ENCODE data around the gene CRISPLD2.

DNA sequence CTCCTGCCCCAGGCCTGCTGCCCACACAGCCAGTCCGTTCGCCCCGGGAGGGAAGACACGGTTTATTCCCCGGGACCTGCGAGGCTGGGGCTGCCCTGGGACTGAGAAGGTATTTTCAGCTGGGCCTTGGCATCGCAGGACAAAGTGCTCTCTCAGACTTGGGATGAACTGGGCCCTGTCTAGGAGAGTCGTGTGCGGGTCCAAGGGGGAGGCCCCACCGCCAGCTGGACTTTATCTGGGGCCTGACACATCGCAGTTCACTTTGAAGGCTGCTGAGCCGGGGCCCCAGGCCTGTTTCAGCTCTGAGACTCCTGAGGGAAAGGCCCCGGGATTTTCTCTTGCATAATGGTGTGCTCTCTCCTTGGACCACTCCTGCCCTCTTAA is 6.8 kb downstream of the CRISPLD2 start:
- TF ChIP-seq, protein P1, sequence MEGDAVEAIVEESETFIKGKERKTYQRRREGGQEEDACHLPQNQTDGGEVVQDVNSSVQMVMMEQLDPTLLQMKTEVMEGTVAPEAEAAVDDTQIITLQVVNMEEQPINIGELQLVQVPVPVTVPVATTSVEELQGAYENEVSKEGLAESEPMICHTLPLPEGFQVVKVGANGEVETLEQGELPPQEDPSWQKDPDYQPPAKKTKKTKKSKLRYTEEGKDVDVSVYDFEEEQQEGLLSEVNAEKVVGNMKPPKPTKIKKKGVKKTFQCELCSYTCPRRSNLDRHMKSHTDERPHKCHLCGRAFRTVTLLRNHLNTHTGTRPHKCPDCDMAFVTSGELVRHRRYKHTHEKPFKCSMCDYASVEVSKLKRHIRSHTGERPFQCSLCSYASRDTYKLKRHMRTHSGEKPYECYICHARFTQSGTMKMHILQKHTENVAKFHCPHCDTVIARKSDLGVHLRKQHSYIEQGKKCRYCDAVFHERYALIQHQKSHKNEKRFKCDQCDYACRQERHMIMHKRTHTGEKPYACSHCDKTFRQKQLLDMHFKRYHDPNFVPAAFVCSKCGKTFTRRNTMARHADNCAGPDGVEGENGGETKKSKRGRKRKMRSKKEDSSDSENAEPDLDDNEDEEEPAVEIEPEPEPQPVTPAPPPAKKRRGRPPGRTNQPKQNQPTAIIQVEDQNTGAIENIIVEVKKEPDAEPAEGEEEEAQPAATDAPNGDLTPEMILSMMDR (IDR thresholded peaks at IDR 0.05) = no peak
- TF ChIP-seq POLR2A (IDR thresholded peaks at IDR 0.05) = no peak
